ENCODE results near the gene FAM107A.

The FAM107A gene

GRCh38 chr3:58591517-58592510, 14.6 kb upstream of the FAM107A start:
- no peak for DNase-seq

- DNase-seq, result peak; percentile 88
Observed at GRCh38 chr3:58588030-58588614, 10.9 kb upstream of the FAM107A start.

GRCh38 chr3:58586776-58587192, 9.6 kb upstream of the FAM107A start:
- peak; percentile 64 for DNase-seq

- peak; percentile 81 for DNase-seq
Observed at GRCh38 chr3:58585994-58586393, 8.8 kb upstream of the FAM107A start.

GRCh38 chr3:58585005-58585786, 8.0 kb upstream of the FAM107A start:
- DNase-seq, result peak; percentile 89

- no peak for DNase-seq
Observed at GRCh38 chr3:58584690-58585004, 7.5 kb upstream of the FAM107A start.

GRCh38 chr3:58581328-58582091, 4.3 kb upstream of the FAM107A start:
- DNase-seq, result peak; percentile 96

- no peak for DNase-seq
Observed at GRCh38 chr3:58580826-58581327, 3.7 kb upstream of the FAM107A start.

GRCh38 chr3:58578873-58579272, 1.7 kb upstream of the FAM107A start:
- DNase-seq, result no peak

- DNase-seq, result no peak
Observed at GRCh38 chr3:58576716-58577115, 475 bp downstream of the FAM107A start.

- DNase-seq, result no peak
Observed at GRCh38 chr3:58575971-58576652, 1.1 kb downstream of the FAM107A start.

GRCh38 chr3:58574682-58575081, 2.5 kb downstream of the FAM107A start:
- DNase-seq, result no peak

- no peak for DNase-seq
Observed at GRCh38 chr3:58574106-58574505, 3.1 kb downstream of the FAM107A start.

- DNase-seq, result no peak
Observed at GRCh38 chr3:58573640-58574039, 3.6 kb downstream of the FAM107A start.

- no peak for DNase-seq
Observed at GRCh38 chr3:58572634-58573230, 4.5 kb downstream of the FAM107A start.

GRCh38 chr3:58572013-58572633, 5.1 kb downstream of the FAM107A start:
- DNase-seq, result no peak

GRCh38 chr3:58570851-58571250, 6.3 kb downstream of the FAM107A start:
- DNase-seq, result no peak

- DNase-seq, result no peak
Observed at GRCh38 chr3:58569287-58570001, 7.7 kb downstream of the FAM107A start.

- peak; percentile 94 for DNase-seq
Observed at GRCh38 chr3:58568572-58569286, 8.5 kb downstream of the FAM107A start.

GRCh38 chr3:58567251-58567515, 10.0 kb downstream of the FAM107A start:
- DNase-seq, result no peak

Measured in eye (tissue), 1 donor.